ENCODE measurements around the gene VWA8.

DNA sequence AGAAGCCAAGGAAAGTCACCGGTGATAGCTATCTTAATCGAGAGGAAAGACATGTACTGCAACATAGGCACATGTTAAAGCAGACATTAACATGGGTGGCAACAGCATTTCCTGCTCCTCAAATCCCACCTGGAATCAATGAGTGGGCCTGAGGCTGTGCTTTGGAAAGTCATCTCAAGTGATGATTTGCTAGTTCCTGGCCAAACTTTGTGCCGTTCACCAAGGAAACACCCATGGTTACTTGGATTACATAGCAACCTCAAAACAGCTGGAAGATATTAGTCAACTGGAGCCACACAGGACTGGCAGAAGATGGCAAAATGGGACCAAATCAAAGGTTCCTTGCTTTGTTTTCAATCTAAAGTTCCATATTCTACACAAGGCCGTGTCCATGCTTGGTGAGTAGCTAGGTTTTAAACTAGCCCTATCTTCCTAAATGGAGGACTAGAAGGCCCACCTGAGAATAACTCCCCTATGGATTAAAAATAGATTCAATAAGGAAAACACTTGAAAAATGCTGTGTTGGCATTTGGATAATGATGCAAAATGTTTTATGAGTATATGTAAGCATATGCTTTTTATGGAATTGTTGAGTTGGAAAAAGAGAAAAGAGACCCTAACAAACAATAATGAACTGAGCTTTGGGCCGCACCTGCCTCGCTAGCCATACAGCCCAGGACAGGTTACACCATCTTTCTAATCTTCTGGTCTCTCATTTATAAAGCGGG lies 359.0 kb downstream of the VWA8 start:
- TF ChIP-seq, protein P1, sequence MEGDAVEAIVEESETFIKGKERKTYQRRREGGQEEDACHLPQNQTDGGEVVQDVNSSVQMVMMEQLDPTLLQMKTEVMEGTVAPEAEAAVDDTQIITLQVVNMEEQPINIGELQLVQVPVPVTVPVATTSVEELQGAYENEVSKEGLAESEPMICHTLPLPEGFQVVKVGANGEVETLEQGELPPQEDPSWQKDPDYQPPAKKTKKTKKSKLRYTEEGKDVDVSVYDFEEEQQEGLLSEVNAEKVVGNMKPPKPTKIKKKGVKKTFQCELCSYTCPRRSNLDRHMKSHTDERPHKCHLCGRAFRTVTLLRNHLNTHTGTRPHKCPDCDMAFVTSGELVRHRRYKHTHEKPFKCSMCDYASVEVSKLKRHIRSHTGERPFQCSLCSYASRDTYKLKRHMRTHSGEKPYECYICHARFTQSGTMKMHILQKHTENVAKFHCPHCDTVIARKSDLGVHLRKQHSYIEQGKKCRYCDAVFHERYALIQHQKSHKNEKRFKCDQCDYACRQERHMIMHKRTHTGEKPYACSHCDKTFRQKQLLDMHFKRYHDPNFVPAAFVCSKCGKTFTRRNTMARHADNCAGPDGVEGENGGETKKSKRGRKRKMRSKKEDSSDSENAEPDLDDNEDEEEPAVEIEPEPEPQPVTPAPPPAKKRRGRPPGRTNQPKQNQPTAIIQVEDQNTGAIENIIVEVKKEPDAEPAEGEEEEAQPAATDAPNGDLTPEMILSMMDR (conservative IDR thresholded peaks at IDR 0.05; ENCODE audit: low read depth in 2 of 2): no peak
- TF ChIP-seq EZH2 (IDR thresholded peaks at IDR 0.05; ENCODE audit: low read depth, unreplicated experiment): no peak
- TF ChIP-seq CREB1 (CRISPR knock-in tag; IDR thresholded peaks at IDR 0.05; ENCODE audit: low read depth): no peak
- TF ChIP-seq, protein P2, sequence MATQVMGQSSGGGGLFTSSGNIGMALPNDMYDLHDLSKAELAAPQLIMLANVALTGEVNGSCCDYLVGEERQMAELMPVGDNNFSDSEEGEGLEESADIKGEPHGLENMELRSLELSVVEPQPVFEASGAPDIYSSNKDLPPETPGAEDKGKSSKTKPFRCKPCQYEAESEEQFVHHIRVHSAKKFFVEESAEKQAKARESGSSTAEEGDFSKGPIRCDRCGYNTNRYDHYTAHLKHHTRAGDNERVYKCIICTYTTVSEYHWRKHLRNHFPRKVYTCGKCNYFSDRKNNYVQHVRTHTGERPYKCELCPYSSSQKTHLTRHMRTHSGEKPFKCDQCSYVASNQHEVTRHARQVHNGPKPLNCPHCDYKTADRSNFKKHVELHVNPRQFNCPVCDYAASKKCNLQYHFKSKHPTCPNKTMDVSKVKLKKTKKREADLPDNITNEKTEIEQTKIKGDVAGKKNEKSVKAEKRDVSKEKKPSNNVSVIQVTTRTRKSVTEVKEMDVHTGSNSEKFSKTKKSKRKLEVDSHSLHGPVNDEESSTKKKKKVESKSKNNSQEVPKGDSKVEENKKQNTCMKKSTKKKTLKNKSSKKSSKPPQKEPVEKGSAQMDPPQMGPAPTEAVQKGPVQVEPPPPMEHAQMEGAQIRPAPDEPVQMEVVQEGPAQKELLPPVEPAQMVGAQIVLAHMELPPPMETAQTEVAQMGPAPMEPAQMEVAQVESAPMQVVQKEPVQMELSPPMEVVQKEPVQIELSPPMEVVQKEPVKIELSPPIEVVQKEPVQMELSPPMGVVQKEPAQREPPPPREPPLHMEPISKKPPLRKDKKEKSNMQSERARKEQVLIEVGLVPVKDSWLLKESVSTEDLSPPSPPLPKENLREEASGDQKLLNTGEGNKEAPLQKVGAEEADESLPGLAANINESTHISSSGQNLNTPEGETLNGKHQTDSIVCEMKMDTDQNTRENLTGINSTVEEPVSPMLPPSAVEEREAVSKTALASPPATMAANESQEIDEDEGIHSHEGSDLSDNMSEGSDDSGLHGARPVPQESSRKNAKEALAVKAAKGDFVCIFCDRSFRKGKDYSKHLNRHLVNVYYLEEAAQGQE (IDR thresholded peaks at IDR 0.05; ENCODE audit: unreplicated experiment): no peak
- TF ChIP-seq POLR2AphosphoS5 (IDR thresholded peaks at IDR 0.05; ENCODE audit: low read depth): no peak
- TF ChIP-seq NANOG (IDR thresholded peaks at IDR 0.05; ENCODE audit: borderline replicate concordance): no peak
- no peak for TF ChIP-seq JUNB (IDR thresholded peaks at IDR 0.05; ENCODE audit: unreplicated experiment)
- no peak for TF ChIP-seq ZNF331 (CRISPR knock-in tag; IDR thresholded peaks at IDR 0.05; ENCODE audit: low read depth)
- no peak for TF ChIP-seq EZH2phosphoT487 (IDR thresholded peaks at IDR 0.05; ENCODE audit: unreplicated experiment)
- TF ChIP-seq, protein P3, sequence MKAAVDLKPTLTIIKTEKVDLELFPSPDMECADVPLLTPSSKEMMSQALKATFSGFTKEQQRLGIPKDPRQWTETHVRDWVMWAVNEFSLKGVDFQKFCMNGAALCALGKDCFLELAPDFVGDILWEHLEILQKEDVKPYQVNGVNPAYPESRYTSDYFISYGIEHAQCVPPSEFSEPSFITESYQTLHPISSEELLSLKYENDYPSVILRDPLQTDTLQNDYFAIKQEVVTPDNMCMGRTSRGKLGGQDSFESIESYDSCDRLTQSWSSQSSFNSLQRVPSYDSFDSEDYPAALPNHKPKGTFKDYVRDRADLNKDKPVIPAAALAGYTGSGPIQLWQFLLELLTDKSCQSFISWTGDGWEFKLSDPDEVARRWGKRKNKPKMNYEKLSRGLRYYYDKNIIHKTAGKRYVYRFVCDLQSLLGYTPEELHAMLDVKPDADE (IDR thresholded peaks at IDR 0.05): no peak
- TF ChIP-seq STAT1 (IDR thresholded peaks at IDR 0.05; ENCODE audit: unreplicated experiment): no peak
- no peak for TF ChIP-seq ZNF114 (CRISPR knock-in tag; IDR thresholded peaks at IDR 0.05)
- TF ChIP-seq, protein P4, sequence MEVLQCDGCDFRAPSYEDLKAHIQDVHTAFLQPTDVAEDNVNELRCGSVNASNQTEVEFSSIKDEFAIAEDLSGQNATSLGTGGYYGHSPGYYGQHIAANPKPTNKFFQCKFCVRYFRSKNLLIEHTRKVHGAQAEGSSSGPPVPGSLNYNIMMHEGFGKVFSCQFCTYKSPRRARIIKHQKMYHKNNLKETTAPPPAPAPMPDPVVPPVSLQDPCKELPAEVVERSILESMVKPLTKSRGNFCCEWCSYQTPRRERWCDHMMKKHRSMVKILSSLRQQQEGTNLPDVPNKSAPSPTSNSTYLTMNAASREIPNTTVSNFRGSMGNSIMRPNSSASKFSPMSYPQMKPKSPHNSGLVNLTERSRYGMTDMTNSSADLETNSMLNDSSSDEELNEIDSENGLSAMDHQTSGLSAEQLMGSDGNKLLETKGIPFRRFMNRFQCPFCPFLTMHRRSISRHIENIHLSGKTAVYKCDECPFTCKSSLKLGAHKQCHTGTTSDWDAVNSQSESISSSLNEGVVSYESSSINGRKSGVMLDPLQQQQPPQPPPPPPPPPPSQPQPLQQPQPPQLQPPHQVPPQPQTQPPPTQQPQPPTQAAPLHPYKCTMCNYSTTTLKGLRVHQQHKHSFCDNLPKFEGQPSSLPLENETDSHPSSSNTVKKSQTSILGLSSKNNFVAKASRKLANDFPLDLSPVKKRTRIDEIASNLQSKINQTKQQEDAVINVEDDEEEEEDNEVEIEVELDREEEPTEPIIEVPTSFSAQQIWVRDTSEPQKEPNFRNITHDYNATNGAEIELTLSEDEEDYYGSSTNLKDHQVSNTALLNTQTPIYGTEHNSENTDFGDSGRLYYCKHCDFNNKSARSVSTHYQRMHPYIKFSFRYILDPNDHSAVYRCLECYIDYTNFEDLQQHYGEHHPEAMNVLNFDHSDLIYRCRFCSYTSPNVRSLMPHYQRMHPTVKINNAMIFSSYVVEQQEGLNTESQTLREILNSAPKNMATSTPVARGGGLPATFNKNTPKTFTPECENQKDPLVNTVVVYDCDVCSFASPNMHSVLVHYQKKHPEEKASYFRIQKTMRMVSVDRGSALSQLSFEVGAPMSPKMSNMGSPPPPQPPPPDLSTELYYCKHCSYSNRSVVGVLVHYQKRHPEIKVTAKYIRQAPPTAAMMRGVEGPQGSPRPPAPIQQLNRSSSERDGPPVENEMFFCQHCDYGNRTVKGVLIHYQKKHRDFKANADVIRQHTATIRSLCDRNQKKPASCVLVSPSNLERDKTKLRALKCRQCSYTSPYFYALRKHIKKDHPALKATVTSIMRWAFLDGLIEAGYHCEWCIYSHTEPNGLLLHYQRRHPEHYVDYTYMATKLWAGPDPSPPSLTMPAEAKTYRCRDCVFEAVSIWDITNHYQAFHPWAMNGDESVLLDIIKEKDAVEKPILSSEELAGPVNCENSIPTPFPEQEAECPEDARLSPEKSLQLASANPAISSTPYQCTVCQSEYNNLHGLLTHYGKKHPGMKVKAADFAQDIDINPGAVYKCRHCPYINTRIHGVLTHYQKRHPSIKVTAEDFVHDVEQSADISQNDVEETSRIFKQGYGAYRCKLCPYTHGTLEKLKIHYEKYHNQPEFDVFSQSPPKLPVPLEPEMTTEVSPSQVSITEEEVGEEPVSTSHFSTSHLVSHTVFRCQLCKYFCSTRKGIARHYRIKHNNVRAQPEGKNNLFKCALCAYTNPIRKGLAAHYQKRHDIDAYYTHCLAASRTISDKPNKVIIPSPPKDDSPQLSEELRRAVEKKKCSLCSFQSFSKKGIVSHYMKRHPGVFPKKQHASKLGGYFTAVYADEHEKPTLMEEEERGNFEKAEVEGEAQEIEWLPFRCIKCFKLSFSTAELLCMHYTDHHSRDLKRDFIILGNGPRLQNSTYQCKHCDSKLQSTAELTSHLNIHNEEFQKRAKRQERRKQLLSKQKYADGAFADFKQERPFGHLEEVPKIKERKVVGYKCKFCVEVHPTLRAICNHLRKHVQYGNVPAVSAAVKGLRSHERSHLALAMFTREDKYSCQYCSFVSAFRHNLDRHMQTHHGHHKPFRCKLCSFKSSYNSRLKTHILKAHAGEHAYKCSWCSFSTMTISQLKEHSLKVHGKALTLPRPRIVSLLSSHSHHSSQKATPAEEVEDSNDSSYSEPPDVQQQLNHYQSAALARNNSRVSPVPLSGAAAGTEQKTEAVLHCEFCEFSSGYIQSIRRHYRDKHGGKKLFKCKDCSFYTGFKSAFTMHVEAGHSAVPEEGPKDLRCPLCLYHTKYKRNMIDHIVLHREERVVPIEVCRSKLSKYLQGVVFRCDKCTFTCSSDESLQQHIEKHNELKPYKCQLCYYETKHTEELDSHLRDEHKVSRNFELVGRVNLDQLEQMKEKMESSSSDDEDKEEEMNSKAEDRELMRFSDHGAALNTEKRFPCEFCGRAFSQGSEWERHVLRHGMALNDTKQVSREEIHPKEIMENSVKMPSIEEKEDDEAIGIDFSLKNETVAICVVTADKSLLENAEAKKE (CRISPR knock-in tag; IDR thresholded peaks at IDR 0.05): no peak

All from GM23338 (cell line).